Stimulated activated naive B cell treated with anti-CD40 and anti-IgM and Interleukin-4, amounts not matched to agents 10 μg/mL and 1 μg/mL and 100 μg/mL, for 72 hours (primary cell): ENCODE data around the gene SYCP1.
A peak's percentile ranks its signal among the peaks of the same experiment; 100 is the strongest.
"Not testable (repeated sequence)": the region's sequence is repeated elsewhere in the genome, so short reads cannot be mapped to it uniquely, and the experiment has no call there.

Experiments used
- ATAC-seq, 2 donors: fragments of 150-1000 bp; cut with Tn5 transposase; replicated peaks; 2 replicates each; pipeline ENCODE4 v1.10.0; 2021; ENCODE audit warnings: moderate library complexity in 1 of 2
- DNase-seq: peaks from one replicate; pipeline ENCODE4 v3.0.0; 2021
- H3K27ac Mint-ChIP-seq: one replicate; pipeline ENCODE4 v1.8.0; 2022; ENCODE audit warnings: mild to moderate bottlenecking, mixed read lengths
- H3K27me3 Mint-ChIP-seq, 2 donors: one replicate each; pipeline ENCODE4 v1.8.0; 2022; ENCODE audit warnings: mixed read lengths in 2 of 2
- H3K36me3 Mint-ChIP-seq, 2 donors: one replicate each; pipeline ENCODE4 v1.8.0; 2022; ENCODE audit warnings: mixed read lengths in 2 of 2, mild to moderate bottlenecking in 1 of 2
- H3K4me1 Mint-ChIP-seq, 2 donors: one replicate each; pipeline ENCODE4 v1.8.0; 2022; ENCODE audit warnings: mixed read lengths in 2 of 2, mild to moderate bottlenecking in 1 of 2
- H3K4me3 Mint-ChIP-seq, 2 donors: one replicate each; pipeline ENCODE4 v1.8.0; 2022; ENCODE audit warnings: mild to moderate bottlenecking in 2 of 2, mixed read lengths in 2 of 2, moderate library complexity in 1 of 2
- H3K9me3 Mint-ChIP-seq, 2 donors: one replicate each; pipeline ENCODE4 v1.8.0; 2022; ENCODE audit warnings: mixed read lengths in 2 of 2, mild to moderate bottlenecking in 1 of 2

The SYCP1 gene

DNA sequence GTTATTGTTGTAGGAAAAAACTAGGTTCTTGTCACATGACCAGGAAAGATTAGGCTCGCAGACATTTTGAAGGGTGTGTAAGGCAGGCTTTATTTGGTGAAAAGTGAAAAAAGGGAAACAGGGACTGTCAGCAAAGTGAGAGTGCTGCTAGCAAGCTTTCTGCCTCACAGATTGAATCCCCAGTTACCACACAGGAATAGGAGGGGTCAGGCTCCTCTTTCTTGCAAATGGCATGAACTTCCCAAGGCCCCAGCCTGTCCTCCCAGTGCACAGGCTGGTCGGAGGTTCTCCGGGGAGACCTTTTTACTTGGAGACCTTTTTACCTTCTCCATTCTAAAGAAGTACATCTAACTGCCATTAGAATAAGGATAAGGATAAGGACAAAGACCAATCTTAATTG lies 42.1 kb downstream of the SYCP1 start:
- Mint-ChIP-seq H3K27ac (no peak overlapping the region), H3K4me1 (no peaks in the 10 kb centered on the region), H3K36me3 (no peaks in the 10 kb centered on the region), H3K9me3 (no peaks in the 10 kb centered on the region), H3K4me3 (no peak overlapping the region), H3K27me3 (peaks cover 20 to 26% of the 10 kb centered on the region in 2 donors)
- no peak for ATAC-seq
- no peak for DNase-seq

DNA sequence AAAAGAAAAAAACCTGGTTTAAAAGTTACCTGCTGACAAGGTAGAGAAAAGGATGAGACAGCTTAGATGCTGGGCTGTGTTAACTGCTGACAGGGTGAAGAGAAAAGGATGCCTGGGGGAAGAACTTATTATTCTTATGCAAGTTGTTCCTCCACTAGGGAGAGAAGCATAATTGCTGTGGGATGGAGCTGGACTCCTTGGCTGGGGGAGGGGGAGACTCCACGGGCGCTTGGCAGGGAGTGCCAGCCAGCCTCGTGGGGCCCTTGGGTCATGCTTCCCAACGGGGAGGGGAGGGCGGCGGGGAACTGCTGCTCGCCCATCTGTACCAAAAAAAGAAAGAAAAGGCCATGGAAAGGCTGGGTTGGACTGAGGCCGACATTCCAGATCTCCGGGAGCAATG lies 47.2 kb downstream of the SYCP1 start:
- Mint-ChIP-seq H3K27ac (no peak overlapping the region), H3K4me1 (no peaks in the 10 kb centered on the region), H3K36me3 (no peaks in the 10 kb centered on the region), H3K27me3 (peaks cover 4 to 8% of the 10 kb centered on the region in 2 donors), H3K9me3 (no peaks in the 10 kb centered on the region), H3K4me3 (no peak overlapping the region)
- no peak for ATAC-seq
- no peak for DNase-seq

DNA sequence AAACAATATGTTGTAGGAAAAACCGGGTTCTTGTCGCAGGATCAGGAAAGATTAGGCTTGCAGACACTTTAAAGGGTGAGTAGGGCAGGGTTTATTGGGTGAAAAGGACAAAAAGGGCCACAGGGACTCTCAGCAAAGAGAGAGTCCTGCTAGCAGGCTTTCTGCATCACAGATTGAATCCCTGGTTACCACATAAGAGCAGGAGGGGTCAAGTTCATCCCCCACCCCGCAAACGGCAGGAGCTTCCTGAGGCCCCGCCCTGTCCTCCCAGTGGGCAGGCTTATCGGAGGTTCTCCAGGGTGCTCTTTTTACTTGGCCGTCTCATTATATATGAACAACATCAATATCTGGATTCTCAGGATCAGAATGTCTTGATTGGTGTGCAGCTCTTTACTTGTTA lies 47.7 kb downstream of the SYCP1 start:
- Mint-ChIP-seq H3K36me3 (no peaks in the 10 kb centered on the region), H3K4me1 (no peaks in the 10 kb centered on the region), H3K9me3 (no peaks in the 10 kb centered on the region), H3K27ac (no peak overlapping the region), H3K27me3 (peaks cover 2 to 5% of the 10 kb centered on the region in 2 donors), H3K4me3 (no peak overlapping the region)
- no peak for DNase-seq
- ATAC-seq: no peak

DNA sequence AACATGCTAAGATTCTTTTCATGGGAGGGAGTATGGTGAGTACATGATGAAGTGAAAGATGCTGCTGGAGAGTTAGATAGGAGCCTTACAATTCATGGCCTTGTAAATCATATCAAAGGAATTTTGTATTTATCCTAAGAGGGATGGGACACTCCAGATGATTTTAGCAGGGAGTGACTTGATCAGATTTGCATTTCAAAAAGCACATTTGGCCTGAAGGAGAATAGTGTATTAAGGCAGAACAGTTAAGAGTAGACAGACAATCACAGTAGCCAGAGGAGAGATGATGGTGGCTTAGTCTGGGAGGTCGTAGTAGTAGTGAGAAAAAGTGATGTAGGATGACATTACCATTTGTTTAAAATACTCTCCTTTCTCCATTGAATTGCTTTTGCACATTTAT lies 48.8 kb downstream of the SYCP1 start:
- Mint-ChIP-seq H3K9me3 (no peaks in the 10 kb centered on the region), H3K36me3 (no peaks in the 10 kb centered on the region), H3K4me3 (no peak overlapping the region), H3K27me3 (peaks cover 0 to 4% of the 10 kb centered on the region in 2 donors), H3K4me1 (no peaks in the 10 kb centered on the region), H3K27ac (no peak overlapping the region)
- ATAC-seq: no peak
- no peak for DNase-seq

DNA sequence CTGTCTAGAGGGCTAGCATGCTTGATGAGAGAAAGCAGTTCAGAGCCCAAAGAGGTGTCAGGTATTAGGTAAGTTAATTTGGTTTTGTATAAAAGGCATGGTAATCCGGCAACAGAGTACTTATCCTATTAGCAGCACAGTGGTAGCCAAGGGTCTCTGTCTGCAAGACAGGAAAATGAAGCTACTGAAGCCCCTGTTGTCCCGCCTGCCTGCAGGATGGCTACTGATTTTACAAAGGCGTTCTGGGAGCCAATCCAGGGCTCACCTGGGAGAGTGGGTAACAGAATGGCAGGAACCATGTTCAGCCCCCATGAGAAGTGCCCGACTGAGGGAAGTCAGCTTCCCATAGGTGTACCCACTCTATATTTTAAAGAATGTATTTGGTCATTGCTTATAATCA lies 61.1 kb downstream of the SYCP1 start:
- DNase-seq, H3K4me1 Mint-ChIP-seq, H3K27ac Mint-ChIP-seq, H3K4me3 Mint-ChIP-seq, H3K9me3 Mint-ChIP-seq, H3K36me3 Mint-ChIP-seq, ATAC-seq: not testable (repeated sequence)
- H3K27me3 Mint-ChIP-seq: peaks cover 17 to 33% of the 10 kb centered on the region in 2 donors

DNA sequence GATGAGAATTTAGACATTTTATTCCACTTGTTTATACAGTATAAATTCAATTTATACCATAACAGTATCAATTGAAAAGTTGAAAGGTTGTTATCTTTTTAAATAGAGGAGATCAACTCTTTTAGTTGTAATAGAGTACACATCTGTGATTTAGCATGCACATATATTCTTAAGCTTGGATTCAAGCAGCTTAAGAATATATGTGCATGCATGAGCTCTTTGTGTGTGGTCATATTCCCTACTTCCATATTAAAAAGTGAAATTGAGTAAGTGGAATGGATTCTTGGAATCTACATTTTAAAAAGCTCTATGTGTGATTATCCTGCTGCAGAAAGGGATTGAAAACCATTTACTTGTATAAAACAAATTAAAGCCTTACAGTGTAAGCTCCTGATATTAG lies 71.9 kb downstream of the SYCP1 start:
- ATAC-seq (no peak), DNase-seq (no peak)
- Mint-ChIP-seq H3K4me3 (no peak overlapping the region), H3K4me1 (no peaks in the 10 kb centered on the region), H3K9me3 (peaks cover 5% of the 10 kb centered on the region in 2 donors), H3K27ac (no peak overlapping the region), H3K36me3 (no peaks in the 10 kb centered on the region), H3K27me3 (peaks cover 14 to 21% of the 10 kb centered on the region in 2 donors)

DNA sequence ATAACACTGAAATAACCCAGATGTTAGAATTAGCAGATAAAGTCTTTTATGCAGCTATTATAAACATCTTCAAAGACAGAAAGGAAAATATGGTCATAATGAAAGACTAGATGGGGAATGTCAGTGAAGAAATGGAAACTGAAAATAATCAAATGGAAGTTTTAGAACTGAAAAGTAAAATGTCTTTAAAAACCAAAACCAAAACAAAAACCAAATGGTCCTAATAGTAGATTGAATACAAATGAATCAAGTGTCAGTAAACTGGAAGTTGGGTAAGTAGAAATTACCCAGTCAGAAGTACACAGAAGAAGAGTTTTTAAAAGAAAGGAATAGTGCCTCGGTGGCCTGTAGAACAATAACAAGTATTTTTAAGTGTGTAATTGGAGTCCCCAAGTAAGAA lies 72.7 kb downstream of the SYCP1 start:
- Mint-ChIP-seq H3K4me1 (no peaks in the 10 kb centered on the region), H3K36me3 (no peaks in the 10 kb centered on the region), H3K4me3 (no peak overlapping the region), H3K27ac (no peak overlapping the region), H3K9me3 (peaks cover 7 to 8% of the 10 kb centered on the region in 2 donors), H3K27me3 (peaks cover 14 to 21% of the 10 kb centered on the region in 2 donors)
- ATAC-seq (no peak), DNase-seq (no peak)

DNA sequence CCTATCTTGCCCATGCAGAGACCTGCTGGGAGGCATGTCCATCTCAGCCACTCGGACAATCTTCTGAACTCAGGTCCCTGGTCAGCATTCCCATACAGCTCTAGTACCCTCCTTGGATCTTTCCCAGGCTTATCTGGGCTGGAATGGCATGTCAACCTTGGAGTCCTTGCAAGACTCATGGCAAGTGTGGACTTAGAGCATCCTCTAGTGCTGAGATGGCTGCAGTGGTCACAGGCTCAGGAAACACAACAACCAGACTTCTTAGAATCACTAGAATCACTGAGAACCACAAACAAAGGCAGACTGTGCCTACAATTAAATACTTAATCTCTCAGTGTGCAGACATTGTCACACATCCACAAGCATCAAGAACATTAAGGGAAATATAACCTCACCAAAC lies 101.9 kb downstream of the SYCP1 start:
- Mint-ChIP-seq H3K27ac (no peak overlapping the region), H3K4me3 (no peak overlapping the region), H3K27me3 (peaks cover 11 to 31% of the 10 kb centered on the region in 2 donors), H3K4me1 (no peaks in the 10 kb centered on the region), H3K9me3 (peaks cover 4 to 8% of the 10 kb centered on the region in 2 donors), H3K36me3 (no peaks in the 10 kb centered on the region)
- ATAC-seq (no peak), DNase-seq (no peak)

DNA sequence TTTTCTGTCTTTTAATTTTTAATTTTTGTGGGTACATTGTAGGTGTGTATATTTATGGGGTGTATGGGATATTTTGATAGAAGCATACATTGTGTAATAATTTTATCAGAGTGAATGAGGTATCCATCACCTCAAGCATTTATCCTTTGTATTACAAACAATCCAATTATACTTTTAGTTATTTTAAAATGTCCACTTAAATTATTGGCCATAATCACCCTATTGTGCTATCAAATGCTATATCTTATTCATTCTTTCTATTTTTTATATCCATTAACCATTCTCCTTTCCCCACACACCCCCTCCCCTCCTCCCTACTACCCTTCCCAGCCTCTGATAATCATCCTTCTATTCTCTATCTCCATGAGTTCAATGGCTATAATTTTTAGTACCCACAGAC lies 104.8 kb downstream of the SYCP1 start:
- Mint-ChIP-seq H3K27me3 (peaks cover 14 to 43% of the 10 kb centered on the region in 2 donors), H3K36me3 (no peaks in the 10 kb centered on the region), H3K27ac (no peak overlapping the region), H3K4me3 (no peak overlapping the region), H3K4me1 (no peaks in the 10 kb centered on the region), H3K9me3 (peaks cover 4 to 13% of the 10 kb centered on the region in 2 donors)
- ATAC-seq (no peak), DNase-seq (no peak)

DNA sequence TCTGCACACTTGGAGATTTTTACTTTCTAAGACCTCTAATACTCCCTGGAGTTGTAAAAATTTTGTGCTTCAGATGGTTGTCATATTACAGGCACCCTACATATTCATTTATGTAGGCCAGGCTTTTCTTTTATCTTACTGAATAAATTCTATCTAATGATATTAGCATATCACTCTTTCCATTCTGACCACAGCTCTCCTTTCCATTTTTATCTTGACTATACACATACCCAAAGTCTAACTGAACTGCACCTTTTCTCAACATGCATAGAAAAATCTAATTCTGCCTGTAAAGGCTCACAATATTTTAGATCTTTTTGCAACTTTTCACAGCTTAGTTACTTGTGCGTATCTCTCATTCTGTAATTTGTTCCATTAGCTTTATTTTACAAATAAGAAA lies 122.2 kb downstream of the SYCP1 start:
- H3K4me1 Mint-ChIP-seq: no peaks in the 10 kb centered on the region
- no peak overlapping the region for H3K27ac Mint-ChIP-seq
- DNase-seq (no peak), ATAC-seq (no peak)
- peaks cover 3 to 4% of the 10 kb centered on the region in 2 donors for H3K9me3 Mint-ChIP-seq
- no peak overlapping the region for H3K4me3 Mint-ChIP-seq
- peaks cover 2 to 3% of the 10 kb centered on the region in 2 donors for H3K36me3 Mint-ChIP-seq
- H3K27me3 Mint-ChIP-seq: peaks cover 12 to 16% of the 10 kb centered on the region in 2 donors

DNA sequence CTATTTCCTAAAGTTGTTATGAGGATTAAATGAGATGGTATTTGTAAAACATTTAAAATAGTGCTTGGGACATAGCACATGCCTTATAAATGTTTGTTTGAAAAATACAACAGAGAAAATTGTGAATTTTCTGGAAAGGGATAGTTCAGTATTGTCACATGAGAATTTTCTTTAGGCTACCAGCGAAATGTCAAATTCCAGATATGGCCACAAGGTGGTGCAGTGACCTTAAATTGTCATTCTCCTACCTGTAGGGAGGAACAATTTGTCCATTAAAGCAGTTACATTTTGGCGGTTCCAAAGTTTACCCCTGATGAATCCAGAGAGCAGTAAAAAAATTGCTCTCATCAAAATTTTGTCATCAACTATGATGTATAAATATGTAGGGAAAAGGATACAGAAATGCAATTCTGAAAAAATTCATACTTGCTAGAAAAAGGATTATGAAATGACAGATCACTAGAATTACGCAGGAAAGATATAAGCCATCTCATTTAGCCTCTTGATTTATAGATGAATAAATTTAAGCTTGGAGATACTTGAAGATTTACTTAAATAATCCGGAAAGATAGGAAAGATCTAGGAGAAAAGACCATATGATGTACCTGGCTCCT lies 124.7 kb downstream of the SYCP1 start:
- Mint-ChIP-seq H3K27me3 (peaks cover 16 to 24% of the 10 kb centered on the region in 2 donors), H3K4me3 (no peak overlapping the region)

DNA sequence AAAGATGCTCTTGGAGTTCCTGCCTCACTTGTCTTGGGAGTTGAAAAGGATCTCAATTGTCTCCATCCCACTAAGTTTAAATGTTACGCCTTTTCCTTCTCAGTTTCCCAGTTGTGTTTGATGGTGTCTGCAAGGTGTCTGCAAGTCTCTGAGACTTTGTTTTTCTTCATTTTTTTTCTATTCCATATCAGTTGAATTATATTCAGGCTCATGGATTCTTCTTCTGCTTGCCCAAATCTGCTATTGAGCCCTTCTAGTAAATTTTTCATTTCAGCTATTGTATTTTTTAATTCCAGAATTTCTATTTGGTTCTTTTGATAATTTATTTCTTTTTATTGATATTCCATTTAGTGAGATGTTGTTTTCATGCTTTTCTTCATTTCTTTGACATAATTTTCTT lies 127.6 kb downstream of the SYCP1 start:
- Mint-ChIP-seq H3K27me3 (peaks cover 22 to 29% of the 10 kb centered on the region in 2 donors), H3K4me1 (no peaks in the 10 kb centered on the region), H3K27ac (no peak overlapping the region), H3K4me3 (no peak overlapping the region), H3K9me3 (peaks cover 12 to 18% of the 10 kb centered on the region in 2 donors), H3K36me3 (peaks cover 8 to 9% of the 10 kb centered on the region in 2 donors)
- no peak for ATAC-seq
- DNase-seq: no peak

More for the DNA sequence above, 124.7 kb downstream of the SYCP1 start:
- DNase-seq: peak; percentile 13
- peaks cover 11 to 18% of the 10 kb centered on the region in 2 donors for H3K9me3 Mint-ChIP-seq
- ATAC-seq: peak; percentile 45 to 55
- H3K4me1 Mint-ChIP-seq: no peaks in the 10 kb centered on the region
- H3K36me3 Mint-ChIP-seq: peaks cover 8 to 9% of the 10 kb centered on the region in 2 donors
- H3K27ac Mint-ChIP-seq: no peak overlapping the region

DNA sequence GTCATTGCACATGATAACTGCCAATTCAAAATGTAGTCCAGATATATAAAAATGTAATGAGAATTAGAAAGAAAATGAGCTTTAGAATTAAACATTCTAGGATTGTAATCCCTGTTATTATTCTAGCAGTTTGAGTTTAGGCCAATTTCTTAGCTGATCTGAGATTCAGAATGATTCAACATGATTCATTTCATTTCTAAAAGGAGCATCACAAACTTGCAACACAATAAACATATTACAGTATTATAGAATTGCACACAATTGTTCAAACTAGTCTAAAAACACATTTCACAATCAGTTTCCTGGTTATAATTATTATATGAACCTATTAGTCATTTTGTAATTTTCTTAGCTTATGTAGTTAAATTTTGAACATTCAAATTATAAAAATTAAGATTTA lies 131.6 kb downstream of the SYCP1 start:
- DNase-seq: no peak
- H3K36me3 Mint-ChIP-seq: peaks cover 12 to 17% of the 10 kb centered on the region in 2 donors
- H3K4me1 Mint-ChIP-seq: no peaks in the 10 kb centered on the region
- H3K9me3 Mint-ChIP-seq: peaks cover 20 to 27% of the 10 kb centered on the region in 2 donors
- ATAC-seq: no peak
- H3K4me3 Mint-ChIP-seq: no peak overlapping the region
- H3K27me3 Mint-ChIP-seq: peaks cover 18 to 21% of the 10 kb centered on the region in 2 donors
- no peak overlapping the region for H3K27ac Mint-ChIP-seq

DNA sequence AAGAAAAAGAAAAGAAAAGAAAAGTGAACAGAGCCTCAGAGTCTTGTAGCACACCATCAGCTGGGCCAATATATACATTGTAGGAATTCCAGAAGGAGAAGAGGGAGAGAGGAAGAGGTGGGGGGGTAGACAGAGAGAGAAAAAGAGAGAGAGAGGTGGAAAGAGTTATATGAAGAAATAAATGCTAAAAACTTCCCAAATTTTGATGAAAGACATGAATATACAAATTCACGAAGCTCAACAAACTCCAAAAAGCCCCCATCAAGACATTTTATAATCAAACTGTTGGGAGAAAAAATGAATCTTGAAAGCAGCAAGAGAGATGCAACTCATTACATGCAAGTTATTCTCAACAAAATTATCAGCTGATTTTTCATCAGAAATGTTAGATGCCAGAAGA lies 133.4 kb downstream of the SYCP1 start:
- ATAC-seq (no peak), DNase-seq (no peak)
- no peaks in the 10 kb centered on the region for H3K4me1 Mint-ChIP-seq
- peaks cover 3 to 10% of the 10 kb centered on the region in 2 donors for H3K36me3 Mint-ChIP-seq
- H3K4me3 Mint-ChIP-seq: no peak overlapping the region
- H3K27me3 Mint-ChIP-seq: peaks cover 8 to 18% of the 10 kb centered on the region in 2 donors
- peaks cover 10 to 11% of the 10 kb centered on the region in 2 donors for H3K9me3 Mint-ChIP-seq
- H3K27ac Mint-ChIP-seq: no peak overlapping the region

DNA sequence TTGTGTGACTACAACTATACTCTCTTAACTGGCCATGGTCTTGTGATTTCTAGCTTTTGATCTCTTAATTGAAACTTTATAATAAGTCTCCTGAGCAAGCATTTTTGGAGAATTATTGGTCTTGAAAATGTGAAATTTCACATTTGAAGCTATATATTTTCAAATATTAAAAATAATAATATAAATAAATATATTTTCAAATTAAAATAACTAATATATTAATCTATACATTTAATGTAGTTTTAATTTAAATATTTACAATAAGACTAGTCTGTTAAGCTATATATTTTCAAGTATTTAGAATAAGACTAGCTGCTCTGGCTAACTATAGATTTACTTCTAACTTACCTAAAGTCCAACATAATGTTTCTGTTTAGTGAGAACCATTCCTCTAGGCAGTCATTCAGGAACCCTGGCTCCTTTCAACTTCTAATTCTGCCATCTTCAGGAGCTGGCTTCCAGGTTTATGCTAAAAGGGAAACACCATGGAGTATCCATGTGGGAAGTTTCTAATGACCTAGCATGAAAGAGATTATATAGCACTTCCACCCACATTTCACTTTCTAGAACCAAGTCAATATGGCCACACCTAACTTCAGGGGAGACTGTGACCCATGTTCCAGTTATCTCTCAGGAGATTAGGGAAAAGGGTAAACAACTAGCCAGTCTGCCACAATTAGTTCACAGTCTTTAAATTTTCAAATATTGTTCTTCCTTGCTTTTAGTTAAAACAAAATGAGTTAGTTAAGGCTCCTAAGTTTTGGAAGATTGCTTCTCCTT lies 143.0 kb downstream of the SYCP1 start:
- Mint-ChIP-seq H3K9me3 (no peaks in the 10 kb centered on the region), H3K4me3 (no peak overlapping the region), H3K36me3 (no peaks in the 10 kb centered on the region), H3K27ac (no peak overlapping the region), H3K4me1 (no peaks in the 10 kb centered on the region), H3K27me3 (peaks cover 4 to 5% of the 10 kb centered on the region in 2 donors)
- no peak for ATAC-seq
- DNase-seq: no peak
